NCI-H128 (cell line): ENCODE data around the gene MAGI1.

ENCODE experiments used
- DNase-seq: peaks from one replicate; lab custom pipeline; 2025; ENCODE audit not compliant: unreplicated experiment; lab: John Stamatoyannopoulos, UW

Gene MAGI1

DNA sequence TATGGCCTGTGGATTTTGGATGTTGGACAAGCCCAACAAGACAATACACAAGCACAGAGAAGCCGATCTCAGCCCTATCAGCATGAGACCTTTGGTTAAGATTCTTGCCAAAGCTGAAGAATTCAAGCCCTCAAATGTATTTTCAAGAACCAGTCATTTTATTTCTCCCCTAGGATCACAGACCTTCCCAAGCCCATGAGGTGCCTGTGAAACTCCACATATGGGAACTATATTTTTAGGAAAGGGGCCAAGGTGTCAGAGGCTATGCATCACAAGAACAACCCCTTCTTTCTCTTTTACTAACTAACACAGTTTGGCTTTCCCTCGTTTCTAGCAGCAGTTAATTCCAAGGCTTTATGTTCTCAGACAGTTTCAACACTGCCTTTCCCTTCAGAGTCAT is 364.5 kb downstream of the MAGI1 start:
- DNase-seq: no peak

DNA sequence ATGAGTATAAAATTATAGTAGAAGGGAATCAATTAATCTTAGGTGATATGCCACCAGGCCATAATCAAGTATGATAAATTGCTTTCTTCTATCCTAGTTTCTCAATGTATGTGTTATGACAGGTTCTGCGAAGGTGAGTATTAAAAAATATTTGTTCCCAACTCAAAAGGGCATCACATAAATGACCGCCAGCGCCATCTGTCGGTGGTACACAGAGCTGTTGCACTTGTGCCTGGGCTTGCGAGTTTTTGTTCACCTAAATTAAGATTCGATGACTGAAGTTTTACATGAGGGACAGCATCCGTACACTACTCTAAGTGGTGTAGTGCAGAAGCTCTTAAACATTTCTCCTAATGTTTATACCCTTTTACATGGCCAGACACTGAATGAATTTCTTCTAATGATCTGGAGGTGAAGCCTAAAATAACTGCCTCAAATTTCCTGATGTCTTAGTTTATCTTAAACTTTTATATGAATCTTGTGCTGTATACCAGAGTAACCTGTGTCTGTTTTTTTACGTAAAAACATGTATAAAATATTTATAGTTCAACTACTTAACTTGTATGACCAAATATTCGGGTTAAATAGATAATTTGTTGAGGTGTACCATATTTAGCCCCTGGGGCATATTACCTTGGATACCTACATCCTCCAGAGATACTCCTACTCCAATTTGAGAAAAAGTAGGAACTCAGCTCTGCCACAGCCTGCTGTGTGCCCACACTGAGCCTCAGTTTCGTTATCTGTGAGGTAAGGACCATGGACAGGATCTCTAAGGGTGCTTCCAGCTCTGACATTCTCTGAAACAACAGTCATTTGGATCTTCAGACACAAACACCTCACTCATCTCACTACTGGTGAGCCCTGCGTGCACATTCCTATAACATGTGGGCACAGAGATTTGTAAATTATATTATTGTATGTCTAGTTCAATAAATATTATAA is 365.6 kb downstream of the MAGI1 start:
- DNase-seq: no peak

DNA sequence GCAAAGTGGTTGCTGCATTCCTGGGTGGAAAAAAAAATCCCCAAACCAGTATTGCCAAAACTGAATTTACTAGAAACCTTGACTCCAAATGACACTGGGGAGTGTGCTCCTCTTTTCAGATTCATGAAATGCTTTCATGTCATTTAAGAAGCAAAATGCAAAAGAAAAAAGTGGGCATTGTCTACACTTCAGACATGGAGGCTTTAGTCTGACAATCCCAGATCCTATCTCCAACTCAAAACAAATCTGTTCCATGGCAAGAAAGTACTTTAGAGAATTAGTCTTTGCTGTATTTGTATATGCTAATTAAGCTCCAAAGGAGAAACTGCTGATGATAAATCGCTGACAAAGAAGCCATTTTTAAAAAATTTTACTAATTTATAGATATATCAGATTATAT is 366.7 kb downstream of the MAGI1 start:
- no peak for DNase-seq

DNA sequence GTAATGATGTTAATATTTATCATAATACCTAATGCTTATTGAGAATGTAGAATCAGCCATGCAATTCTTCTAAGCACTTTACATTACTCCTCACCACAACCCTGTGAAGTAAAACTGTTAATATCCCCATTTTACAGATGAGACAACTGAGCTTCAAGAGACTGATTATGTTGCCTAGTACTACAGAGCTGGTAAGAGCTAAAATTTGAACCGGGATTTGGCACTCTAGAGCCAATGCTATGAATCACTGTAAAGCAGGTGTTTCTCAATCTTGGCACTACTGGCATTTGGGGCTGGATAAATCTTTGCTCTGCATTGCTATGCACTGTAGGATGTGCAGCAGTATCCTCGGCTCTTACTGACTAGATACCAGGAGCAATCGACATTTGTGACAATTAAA is 367.7 kb downstream of the MAGI1 start:
- no peak for DNase-seq

DNA sequence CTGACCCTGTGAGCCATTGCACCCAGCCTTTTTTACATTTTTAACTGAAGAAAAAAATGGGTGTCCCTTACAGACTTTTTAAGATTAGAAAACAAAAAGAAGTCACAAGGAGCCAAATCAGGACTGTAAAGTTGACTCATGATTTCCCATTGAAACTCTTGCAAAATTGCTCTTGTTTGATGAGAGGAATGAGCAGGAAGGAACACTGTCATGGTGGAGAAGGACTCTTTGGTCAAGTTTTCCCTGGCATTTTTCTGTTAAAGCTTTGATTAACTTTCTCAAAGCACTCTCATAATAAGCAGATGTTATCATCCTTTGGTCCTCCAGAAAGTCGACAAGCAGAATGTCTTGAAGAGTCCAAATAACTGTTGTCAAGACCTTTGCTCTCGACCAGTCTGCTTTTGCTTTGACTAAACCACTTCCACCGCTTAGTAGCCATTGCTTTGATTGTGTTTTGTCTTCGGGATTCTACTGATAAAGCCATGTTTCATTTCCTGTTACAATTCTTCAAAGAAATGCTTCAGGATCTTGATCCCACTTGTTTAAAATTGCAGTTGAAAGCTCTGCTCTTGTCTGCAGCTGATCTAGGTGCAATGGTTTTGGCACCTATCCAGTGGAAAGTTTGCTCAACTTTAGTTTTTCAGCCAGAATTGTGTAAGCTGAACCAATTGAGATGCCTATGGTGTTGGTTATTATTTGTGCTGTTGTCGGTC is 369.4 kb downstream of the MAGI1 start:
- no peak for DNase-seq

DNA sequence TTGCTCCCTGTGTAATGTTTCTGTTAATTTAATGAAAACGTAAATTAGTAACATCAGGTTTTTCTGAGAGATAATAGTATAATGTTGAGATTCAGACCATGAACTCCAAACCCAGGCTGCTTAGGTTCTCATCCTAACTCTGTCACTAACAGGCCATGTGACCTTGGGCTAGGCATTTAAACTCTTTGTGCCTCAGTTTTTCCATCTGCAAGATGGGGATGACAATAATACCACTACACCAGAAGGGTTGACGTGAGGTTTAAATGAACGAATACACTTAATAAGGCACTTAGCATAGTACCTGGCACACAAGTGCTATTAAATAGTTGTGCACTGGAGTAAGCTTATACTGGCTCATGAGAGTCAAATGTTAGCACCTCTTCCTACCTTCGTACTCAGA is 370.8 kb downstream of the MAGI1 start:
- no peak for DNase-seq

DNA sequence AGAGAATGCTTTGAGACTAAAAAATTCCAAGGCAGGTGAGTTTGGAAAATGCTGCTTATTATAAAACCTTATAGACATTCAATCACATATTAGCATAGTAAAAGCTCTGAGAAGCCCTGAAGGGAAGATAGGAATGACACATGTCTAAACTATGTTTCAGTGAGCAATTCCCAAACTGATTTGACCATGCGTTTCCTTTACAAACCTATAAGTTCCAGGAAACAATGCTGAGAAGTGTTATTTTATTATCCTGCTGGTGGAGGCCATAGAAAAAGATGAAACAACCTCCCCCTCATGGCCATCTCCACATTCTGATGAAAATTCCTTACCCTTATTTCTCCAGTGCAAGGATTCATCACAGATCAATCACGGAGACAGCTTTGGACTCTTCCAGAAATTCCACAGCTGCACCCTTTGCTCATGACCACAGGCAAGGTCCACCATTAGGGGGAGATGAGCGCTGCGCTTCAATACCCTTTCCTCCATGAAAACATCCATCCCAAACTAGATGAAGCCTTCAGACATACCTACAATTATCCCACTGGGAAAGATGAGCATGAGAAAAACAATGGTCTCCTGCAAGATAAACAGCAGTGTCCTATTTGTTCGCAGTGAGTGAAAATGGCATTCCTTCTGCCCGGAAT is 372.1 kb downstream of the MAGI1 start:
- no peak for DNase-seq

DNA sequence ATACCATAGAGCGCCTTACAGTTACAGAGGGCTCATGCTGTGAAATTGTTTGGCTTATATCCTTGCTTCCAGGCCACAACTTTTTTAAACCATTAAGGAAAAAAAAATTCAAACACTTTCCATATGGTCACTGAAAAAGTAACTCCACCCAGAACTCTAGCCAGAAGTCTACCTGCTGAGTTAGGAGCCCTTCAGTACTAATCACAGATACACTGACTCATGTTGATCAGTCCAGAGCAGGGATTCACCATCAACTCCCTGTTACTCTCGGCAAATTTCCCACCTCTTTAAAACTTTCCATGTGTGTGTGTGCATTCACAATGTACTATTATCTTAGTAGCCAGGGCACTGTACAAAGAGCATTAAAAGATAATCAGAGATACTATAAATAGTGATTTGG is 372.8 kb downstream of the MAGI1 start:
- DNase-seq: no peak

DNA sequence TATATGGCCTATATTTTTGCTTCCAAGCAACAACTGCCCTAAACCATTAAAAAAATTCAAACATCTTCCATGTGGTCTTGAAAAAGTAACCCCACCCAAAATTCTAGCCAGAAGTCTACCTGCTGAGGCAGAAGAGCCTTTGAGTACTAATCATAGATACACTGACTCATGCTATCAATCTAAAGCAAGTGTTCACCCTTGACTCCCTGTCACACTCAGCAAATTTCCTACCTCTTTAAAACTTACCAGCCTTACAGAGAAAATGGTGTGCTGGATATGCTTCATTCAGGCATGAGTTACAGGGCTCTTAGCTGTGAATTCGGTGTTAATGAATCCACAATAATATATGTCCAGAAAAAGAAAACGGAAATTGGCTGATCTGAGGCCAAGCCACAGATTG is 373.8 kb downstream of the MAGI1 start:
- no peak for DNase-seq

DNA sequence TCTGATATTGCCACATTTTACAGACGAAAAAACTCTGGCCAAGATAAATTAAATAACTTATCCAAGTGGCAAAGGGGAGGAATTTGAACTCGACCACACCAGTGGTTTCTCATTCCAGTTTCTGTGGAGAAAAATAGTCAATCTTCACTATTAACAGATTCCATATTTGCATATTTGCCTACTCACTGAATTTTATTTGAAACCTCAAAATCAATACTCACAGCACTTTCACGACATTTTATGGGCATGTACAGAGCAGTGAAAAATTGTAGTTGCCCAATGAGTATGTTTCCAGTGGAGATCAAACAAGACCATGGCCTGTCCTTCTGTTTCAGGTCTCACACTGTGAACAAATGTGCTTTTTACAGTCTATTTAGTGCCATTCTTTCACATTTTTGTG is 374.3 kb downstream of the MAGI1 start:
- DNase-seq: no peak

DNA sequence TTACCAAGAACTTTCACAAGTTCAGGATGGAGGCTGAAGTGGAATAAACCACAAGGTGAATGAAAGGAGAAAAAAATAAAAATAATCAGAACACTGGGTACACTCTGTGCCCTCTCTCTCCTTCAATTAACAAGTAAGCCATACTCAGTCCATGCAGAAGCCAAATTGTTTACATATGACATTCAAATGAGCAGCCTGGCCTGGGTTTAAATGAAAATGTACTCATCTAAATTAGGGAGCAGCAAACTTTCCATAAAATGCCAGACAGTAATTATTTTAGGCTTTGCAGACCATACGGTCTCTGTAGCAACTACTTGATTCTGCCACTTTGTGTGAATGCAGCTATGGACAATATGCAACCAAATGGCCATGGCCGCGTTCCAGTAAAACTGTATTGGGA is 376.6 kb downstream of the MAGI1 start:
- DNase-seq: no peak

DNA sequence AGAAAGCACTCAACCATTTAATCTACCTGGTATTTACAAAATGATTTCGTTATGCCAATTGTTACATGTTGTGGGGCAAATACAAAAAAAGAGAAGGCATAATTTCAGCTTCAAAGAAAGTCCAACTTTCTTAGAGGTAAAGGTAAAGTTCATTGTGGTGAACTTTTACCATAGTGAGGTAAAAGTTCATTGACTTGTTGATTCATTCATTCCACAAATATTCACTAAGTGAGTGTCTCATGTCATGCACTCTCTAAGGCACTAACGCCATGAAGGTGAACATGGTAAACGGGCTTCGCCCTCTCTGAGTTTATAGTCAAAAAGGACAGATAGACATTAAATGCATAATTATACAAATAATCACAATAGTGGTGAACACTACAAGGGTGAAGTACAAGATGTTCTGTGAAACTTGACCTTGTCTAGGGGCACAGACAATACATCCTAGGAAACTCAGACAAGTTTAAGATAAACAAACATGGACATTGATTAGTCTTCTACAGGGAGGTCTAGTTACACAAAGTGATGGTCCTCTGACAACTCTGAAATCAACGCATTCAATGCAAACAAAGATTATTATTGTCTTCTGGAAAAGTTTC is 378.6 kb downstream of the MAGI1 start:
- no peak for DNase-seq

DNA sequence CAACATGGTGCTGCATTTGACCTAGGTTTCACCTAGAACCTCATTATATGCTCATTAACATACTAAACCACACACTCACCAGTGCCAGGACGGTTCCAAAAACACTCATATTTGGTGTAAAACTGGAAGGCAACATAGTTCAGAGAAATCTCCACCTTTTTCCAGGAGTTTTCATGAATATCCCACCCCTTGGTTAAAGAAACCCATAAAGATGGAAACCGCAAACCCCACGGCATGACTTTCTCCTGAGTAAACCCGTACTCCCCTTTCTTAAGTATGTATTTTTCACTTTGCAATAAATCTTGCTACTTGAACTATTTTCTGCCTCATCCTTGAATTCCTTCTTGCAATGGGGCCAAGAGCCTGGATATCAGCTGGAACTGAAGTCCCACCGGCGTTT is 379.3 kb downstream of the MAGI1 start:
- DNase-seq: no peak

DNA sequence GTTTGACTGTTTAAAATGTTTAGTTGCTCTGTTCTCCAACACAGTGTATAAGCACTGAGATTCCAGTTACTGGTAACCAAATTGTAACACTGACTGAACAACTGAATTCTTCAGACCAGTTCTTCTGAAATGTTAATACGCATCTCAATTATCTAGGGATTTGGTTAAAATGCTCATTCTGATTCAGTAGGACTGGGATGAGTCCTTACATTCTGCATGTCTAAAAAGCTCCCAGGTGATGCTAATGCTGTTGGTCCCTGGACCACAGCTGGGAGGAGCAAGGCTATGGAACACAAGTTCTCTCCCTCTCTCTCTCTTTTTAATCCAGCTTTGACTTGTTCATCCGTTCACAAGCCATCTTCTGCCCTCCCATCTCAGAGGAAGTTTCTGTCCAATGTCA is 380.3 kb downstream of the MAGI1 start:
- DNase-seq: no peak

DNA sequence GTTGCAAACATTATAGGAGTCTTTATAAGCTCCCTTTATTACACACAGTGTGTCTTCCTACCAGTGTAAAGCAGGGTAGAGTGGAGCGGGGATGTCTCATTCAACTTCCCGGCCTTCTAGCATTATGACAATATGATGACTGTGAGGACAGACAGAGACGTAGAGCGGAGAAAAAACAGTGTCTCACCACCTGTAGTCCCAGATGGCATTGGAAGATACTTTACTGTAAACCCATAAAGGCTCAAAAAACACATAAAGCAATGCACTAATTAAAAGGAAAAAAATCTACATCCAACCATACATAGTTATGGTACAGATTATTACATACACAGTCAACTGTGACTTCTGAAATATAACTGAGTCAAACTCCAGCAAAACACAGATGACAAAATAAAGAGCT is 383.7 kb downstream of the MAGI1 start:
- no peak for DNase-seq

DNA sequence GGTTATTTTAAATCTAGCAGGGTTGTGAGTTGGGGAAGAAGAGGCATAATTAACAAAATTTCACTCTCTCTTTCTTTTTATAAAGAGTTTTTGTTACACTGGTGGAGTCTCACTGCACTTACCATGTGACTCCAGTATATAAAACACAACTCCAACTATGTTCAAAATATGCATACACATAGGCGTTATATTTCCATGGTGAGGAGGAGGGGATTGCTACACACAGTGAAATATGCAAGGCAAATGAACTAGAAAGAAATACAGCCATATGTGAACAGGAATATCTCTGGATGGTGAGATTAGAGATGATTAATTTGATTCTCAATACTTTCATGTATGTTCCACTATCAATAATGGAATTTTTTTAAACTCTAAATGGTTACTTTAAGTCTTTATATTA is 385.0 kb downstream of the MAGI1 start:
- DNase-seq: no peak

DNA sequence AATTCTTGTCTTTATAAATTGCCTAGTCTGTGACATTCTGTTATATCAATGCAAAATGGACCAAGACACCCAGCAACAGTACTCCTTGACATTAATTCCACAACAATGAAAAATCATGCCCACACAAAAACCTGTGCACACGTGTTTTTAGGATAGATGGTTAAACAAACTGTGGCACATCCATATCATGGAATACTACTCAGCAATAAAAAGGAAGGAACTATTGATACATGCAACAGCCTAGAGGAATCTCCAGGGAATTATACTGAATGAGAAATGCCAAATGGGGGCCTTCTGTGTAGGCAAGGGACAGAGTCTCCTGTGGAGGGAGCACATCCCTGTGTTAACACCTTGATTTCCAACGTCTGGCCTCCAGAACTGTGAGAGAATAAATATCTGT is 388.5 kb downstream of the MAGI1 start:
- no peak for DNase-seq

DNA sequence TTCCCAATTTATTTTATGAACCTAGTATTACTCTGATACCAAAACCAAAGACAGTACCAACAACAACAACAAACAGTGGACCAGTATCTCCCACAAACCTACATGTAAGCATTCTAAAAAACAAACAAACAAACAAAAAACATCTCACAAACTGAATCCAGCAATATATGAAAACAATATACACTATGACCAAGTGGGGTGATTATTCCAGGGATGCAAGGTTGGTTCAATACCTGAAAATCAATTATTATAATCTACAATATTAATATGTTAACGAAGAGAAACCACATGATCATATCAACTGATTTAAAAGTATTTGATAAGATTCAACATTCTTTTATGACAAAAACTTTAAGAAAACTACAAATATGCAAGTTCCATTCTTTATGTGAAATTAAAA is 391.3 kb downstream of the MAGI1 start:
- DNase-seq: no peak

DNA sequence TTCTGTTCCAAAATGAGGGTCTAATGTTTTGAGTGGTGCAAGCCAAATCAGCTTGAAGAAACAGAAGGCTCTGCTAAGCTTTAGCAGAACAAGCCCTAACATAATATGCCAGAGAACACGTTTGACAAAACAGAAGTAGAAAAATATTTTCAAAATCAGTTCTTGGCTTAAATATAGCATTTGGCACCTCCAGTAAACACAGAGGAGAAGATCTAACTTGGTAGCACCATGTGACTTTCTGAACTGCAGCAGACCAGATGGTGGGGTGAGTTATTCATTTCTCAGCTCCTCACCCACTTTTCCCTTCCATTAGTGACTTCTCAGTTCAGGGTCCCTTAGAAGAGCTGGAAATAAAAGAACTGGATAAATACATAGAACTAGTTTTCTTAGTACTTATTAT is 395.8 kb downstream of the MAGI1 start:
- no peak for DNase-seq

DNA sequence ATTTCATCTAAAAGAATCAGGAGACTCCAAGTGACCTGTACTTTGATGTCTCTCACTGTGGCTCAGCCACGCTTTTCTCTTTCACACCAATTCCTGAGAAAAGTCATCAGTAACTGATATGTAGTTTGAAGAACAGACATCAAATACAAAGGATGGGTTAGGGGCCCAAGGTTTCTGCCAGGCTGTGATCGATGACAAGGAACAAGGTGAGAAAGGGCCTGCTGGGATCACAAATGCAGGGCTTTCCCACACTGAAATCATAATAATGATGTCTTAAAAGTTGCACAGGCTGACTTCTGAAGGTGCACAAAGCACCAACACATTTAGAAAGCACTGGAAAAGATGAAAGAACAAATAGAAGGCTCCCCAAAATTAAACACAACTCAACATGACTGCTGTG is 396.9 kb downstream of the MAGI1 start:
- no peak for DNase-seq

DNA sequence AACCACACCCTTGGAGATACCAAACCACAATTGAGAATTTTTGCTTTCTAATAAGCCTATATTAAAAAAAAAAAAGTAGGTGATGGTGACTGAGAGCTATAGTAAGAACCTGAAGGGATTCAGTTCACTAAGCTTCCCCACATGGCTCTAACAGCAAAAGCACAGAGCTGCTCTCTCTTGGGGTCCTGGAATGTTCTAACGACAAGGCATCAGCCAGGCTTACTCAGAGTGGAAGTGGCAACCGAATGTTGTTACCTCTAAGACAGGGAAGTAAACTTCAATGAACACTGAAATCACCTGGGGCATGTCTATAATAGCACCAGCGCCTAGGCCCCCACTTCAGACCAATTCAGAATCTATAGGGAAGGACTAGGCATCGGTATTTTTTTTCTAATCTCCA is 397.7 kb downstream of the MAGI1 start:
- DNase-seq: no peak

DNA sequence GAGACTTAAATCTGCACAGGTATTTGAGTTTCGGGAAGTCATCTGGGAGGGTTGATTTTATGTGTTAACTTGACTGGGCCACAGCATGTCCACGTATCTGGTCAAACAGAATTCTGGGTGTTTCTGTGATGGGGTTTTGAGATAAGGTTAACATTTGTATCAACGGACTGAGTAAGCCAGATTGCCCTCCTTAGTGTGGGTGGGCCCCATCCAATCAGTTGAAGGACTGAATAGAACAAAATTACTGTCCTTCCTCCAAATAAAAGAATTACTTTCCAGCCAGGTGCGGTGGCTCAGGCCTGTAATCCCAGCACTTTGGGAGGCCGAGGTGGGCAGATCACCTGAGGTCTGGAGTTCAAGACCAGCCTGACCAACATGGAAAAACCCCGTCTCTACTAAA is 399.3 kb downstream of the MAGI1 start:
- no peak for DNase-seq
